ENCODE results near the gene PDK4. TPM values are rescaled to one million over a fixed set of nuclear protein-coding genes. Genes with fewer than 3 reads are reported as not detected.
A peak's percentile ranks its signal among the peaks of the same experiment; 100 is the strongest.
"Not testable (repeated sequence)": the region's sequence is repeated elsewhere in the genome, so short reads cannot be mapped to it uniquely, and the experiment has no call there.

The PDK4 gene
- total RNA-seq, 1 donor from 2014 or later, result 289 TPM

DNA sequence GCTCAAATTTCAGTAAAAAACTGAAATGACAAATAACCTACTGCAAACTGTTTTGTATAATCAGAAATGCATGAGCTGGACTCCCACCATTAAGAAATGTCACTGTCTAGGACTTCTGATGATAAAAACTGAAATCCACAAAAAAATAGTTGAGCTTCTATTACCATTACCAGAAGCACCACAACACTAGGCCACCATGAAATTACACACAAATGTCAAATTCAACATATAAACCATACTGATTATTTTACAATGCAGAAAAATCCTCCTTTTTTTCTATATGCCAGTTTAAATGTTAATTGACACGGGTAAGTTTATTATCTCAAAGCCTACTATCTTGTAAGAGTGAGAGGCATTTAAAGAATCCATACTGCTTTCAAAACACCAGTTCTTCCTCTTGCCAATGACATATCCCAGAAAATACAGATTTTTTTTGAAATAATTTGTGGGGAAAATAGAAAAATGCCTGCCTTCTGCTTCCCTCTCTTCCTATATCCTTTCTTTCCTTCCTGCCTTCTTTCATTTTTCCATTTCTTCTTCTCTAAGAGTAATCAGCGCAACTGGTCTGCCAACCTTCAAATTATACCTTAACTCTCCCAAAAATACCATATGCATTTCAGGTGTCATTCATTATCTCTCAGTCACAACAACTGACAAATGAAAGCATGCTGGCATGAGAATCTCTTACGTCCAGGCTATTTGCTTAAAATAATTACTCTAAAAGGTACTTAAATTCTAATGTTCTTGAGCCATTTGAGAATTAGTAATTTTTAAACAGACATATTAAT, 12.3 kb downstream of the PDK4 start:
- ATAC-seq, result peak; percentile 2
- intact Hi-C loops (cut with micrococcal nuclease), result no loop called here

DNA sequence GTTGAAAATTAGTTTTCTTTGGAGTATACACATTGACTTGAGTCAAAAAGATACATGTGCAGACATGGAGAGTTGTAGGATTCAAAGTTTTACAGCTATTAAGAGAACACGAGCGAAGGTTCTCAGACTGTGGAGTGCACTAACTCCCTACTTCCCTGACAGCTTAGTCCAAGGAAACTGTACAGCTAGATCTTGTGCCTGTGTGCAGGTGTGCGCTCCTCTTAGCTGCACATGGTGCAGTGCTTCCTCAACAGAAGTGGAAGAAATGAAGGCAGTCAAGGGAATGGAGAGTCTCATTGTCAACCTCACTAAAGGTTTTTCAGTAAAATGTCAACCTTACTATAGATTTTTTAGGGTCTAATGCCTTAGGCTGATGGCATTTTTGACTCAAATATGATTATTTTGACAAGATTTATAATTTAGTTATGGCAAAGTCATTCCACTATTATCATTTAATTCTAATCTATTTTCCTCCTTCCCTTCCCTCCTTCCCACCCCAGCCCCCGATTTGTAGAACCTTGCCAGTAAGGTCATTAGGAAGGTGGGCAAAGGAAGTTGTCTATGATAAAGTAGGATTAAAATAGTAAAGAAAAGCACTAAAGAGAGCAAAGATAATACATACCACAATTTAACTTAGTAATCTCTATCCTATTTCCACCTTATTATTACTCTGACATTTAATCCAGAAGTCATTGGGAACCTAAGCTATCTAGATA, 13.6 kb downstream of the PDK4 start:
- DNase-seq, result peak; percentile 35
- intact Hi-C loops (cut with micrococcal nuclease), result no loop called here
- ATAC-seq, result peak; percentile 63

More for the DNA sequence above, 12.3 kb downstream of the PDK4 start:
- DNase-seq, result no peak

DNA sequence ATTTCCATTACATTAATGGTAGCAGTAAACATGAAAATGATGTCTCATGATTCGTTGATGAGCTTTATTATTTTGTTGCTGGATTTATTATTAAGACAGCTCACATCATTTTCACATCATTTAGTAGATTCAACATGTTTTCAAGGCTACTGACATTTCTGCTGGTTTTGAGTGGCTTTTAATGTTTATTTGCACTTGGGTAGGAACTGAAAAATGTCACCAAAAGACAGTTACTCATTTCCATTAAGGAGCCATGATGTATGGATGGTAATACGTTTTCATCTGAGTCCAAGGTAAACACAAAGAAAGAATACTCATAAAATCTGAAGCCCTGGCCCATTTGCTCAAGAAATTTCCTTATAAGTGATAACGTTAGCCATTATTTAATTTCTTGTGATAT, 14.8 kb downstream of the PDK4 start:
- no peak for ATAC-seq
- no peak for DNase-seq
- intact Hi-C loops (cut with micrococcal nuclease), result no loop called here

DNA sequence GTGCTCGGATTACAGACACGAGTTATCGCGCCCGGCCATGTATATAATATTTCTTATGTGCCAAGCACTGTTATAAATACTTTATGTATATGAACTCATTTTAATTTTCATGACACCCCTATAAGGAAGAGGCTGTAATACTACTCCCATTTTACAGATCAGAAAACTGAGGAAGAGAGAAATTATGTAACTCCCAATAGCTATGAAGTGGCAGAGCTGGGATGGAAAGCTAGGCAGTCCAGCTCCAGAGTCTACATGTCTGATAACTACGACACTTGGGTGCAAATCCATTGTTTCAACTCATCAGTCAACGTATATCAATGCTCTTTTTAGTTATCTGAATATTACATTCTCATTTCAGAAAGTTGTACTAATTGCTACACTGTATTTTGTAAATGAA, 17.0 kb downstream of the PDK4 start:
- ATAC-seq, result no peak
- no peak for DNase-seq
- intact Hi-C loops (cut with micrococcal nuclease), result no loop called here

DNA sequence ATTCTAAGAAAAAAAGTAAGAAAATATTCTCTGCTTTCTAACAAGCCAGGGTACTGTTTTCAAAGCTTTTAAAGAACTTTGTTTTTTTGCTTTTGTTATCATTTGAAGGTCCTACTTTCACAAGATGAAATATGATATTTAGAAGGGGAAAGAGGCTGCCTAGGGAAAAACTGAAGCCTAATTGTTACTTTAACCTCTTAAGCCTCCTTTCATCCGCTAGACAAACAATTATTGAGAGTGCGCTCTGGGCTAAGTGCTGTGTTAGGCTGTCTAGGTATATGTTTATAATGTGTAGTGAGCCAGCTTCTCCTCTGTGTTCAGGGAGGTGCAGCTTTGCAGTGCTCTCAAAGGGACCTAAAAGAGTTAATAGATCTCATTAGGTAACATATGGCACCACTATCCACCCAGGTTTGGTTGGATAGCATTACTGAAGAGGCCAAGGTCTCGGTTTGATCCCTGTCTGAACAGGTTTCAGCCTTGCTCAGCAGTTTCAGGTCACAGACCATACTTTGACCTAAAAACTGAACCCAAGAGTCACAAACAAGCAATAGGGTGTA, 17.9 kb downstream of the PDK4 start:
- DNase-seq (no peak), ATAC-seq (no peak)
- intact Hi-C loops (cut with micrococcal nuclease), result no loop called here

DNA sequence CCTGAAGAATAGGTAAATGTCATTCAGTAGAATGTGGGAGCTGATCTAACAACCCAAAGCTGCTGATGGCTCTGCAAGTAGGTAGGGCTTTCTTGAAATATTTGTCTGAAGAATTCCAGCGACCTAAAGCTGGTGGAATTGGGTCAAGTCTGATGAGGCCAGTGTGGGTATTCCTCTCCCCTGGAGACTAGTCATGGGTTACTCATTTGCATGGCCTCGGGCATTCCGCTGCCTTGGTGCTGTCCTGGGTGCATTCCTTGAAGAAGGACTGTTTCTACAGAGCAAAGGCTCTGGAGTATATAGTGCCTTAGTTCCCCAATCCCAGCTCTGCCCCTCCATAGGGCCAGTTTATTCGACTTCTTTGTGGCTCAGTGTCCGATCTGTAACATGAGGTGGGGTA, 19.2 kb downstream of the PDK4 start:
- intact Hi-C loops (cut with micrococcal nuclease), result no loop called here
- no peak for ATAC-seq
- DNase-seq, result no peak

DNA sequence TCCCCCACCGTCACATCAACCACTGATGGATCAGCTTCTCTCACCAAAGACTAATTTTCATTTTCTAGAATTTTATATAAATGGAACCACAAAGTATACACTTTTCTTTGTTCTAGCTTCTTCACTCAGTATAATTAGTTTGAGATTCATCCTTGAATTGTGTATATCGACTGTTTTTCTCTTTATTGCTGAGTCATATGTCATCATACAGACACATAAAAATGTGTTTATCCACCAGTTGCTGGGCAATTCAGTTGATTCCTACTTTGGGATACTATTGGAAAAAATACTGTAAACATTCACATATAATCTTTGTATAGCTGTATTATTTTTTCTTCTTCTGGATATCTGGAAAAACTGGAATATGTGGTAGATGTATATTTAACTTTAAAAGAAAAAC, 26.6 kb downstream of the PDK4 start:
- DNase-seq, result no peak
- no peak for ATAC-seq
- intact Hi-C loops (cut with micrococcal nuclease), result no loop called here

DNA sequence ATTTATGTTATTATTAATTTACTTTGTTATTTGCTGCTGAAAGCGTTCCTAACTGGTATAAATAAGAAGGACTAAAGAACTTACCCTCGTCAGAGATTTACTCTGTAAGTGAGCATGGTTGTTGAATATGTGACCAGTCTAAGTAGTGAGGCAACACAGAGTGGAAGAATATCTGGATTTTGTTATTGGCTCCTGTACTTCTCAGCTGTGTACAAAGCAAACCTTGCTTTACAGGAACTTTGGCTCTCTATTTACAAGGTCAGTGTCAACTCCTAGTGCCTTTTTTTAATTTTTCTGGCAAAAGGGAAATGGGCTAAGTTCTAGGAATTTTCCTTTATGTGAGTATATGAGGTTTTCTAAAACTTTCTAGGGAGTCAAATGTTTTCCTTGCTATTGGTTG, 35.6 kb downstream of the PDK4 start:
- intact Hi-C loops (cut with micrococcal nuclease), result no loop called here
- ATAC-seq (no peak), DNase-seq (no peak)

DNA sequence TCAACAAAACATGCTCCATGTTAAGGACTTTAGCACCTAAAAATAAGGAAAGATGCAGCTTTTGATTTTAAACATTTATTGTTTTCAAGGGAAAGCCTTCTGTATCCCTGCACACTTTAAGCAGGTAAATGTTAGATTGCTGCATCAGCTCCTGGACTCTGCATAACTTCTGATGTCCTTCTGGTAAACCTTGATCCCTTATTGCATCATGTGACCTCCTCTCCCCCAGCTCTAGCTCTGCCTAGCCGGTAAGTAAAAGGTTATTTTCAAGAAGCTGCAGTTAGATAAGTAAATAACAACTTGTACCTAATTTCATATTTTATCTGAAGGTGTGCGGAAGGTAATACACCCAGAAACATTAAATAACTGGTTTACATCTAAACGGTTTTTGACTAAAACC, 37.5 kb downstream of the PDK4 start:
- intact Hi-C loops (cut with micrococcal nuclease), result no loop called here
- ATAC-seq (no peak), DNase-seq (no peak)

DNA sequence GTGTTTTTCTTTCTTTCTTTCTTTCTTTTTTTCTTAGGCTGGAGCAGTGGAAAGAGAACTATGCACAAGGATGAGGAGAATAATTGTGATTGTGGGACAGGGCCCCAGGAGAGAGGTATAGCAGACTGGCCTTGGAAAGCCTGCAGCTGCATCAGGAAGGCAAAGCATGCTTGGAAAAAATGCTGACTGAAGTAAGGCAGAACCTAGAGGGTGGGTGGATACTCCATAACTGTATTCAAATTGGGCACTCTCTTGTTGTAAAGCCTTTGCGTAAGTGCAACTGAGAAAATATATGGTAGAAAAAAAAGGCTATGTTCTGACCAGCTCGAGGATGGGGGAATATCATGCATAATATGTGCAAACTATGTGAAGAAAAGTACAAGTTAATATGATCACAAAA, 39.5 kb downstream of the PDK4 start:
- intact Hi-C loops (cut with micrococcal nuclease), result no loop called here
- no peak for DNase-seq
- ATAC-seq, result no peak

DNA sequence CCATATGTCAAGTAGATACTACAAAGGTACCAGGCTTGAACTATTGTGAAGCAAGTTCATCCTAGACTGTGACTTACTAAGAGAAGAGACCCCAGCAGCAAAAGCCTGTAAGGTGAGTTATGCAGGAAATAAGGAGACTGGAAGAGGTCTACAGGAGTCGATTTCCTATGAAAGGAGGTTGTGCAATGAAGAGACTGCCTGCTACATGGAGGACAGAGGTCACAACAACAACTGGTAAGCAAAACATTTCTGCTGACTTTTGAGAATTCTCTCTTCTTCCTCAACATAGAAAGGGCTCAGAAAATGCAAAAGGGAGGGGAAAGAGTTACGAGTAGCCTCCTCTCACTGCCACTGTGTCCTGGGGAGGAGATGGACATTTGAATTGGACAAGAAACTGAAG, 42.4 kb downstream of the PDK4 start:
- ATAC-seq (no peak), DNase-seq (no peak)
- intact Hi-C loops (cut with micrococcal nuclease), result no loop called here

DNA sequence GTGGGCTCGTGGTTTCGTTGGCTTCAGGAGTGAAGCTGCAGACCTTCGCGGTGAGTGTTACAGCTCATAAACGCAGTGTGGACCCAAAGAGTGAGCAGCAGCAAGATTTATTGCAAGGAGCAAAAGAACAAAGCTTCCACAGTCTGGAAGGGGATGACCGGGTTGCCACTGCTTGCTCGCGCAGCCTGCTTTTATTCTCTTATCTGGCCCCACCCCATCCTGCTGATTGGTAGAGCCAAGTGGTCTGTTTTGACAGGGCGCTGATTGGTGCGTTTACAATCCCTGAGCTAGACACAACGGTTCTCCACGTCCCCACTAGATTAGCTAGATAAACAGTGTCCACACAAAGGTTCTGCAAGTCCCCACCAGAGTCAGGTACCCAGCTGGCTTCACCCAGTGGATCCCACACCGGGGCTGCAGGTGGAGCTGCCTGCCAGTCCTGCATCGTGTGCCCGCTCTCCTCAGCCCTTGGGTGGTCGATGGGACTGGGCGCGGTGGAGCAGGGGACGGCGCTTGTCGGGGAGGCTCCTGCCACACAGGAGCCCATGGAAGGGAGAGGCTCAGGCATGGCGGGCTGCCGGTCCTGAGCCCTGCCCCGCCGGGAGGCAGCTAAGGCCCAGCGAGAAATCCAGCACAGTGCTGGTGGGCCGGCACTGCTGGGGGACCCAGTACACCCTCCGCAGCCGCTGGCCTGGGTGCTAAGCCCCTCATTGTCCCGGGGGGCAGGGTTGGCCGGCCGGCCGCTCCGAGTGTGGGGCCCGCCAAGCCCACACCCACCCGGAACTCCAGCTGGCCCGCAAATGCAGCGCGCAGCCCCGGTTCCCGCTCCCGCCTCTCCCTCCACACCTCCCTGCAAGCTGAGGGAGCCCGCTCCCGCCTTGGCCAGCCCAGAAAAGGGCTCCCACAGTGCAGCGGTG, 44.0 kb downstream of the PDK4 start:
- DNase-seq; intact Hi-C loops (cut with micrococcal nuclease); ATAC-seq: not testable (repeated sequence)

DNA sequence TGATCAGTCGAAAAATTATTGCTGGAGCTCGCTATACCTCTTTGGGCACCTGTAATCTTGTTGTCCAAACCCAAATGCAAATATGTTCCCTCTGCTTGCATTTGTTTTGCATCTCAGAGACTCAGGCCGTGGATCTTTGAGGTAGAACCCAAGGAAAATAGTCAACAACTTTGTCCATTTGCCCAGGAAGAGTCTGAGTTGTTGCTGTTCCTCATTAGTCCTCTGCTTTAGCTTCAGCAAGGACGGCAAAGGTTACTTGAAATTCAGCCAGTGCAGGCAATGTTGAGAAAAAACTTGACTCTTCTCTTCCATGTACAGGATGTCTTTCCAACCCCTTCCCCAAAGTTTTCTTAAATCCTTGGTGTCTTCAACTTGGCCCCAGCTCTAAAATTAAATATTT, 45.8 kb downstream of the PDK4 start:
- intact Hi-C loops (cut with micrococcal nuclease), result no loop called here
- ATAC-seq, result peak; percentile 4
- no peak for DNase-seq

DNA sequence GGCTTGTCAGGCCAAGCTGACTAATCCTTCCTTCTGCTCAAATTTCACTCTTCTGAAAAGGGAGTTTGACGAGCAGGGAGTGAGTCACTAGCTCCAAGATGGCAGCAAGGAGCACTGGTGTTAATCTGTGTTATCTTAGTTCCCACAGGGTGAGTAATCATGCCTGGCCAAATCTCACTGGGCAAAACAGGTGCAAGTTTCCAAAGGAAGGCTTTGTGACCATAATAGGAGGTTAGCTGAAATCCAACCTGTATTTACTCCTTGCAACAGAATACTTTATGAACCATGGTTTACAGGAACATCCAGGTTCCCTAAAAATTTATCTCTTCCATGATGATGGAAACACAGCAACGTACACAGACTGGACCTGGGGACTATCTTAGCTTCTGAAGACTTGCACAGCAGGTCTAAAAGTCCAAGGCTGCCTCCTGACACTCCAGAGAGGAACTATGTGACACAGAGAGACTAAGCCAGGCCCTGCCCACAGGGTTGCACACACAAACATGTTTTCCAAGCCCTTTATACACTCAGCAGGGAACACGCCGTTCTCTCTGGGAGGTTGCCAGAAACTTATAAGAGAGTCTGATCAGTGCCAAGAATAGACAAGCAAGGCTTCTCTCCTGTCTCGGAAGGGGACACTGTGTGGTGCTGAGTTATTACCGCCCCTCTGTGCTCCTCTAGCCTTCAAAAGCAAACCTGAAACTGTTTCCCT, 46.3 kb downstream of the PDK4 start:
- intact Hi-C loops (cut with micrococcal nuclease), result loop anchor here (5.0 kb wide), 2 partner anchors 47 to 132 kb away; partner anchors contain the start of gene PDK4
- ATAC-seq (peak; percentile 97), DNase-seq (peak; percentile 88)

DNA sequence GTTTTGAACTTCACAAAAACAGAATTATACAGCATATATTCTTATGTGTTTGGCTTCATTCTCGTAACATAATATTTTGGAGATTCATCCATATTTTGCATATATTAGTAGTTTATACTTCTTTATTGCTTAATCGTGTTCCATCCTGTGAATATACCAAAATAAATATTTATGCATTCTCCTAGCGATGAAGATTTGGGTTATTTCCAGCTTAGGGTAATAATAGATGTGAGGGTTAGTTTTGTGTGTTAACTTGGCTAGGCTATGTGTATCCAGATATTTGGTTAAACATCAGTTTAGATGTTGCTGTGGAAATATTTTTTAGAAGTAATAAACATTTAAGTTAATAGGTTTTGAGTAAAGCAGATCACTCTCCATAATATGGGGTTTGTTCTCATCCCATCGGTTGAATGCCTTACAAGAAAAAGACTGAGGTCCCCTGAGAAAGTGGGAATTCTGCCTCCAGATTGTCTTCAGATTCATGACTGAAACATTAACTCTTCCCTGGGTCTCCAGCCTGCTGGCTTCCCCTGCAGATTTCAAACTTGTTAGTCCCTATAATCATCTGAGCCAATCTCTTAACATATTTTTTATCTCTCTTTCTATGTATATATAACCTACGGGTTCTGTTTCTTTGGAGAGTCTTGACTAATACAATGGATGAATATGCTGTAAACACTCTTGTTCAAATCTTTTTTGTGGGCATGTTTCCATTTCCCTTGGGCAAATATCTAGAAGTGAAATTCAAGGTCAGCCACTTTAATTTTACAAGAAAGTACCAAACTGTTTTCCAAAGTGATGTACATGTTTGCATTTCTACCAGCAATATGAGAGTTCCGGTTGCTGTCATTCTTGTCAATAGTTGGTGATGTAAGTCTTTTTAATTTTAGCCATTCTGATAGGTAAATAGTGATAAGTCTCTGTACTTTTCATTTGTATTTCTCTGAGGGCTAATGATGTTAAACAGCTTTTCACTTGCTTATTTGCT, 48.7 kb downstream of the PDK4 start:
- DNase-seq, result no peak
- ATAC-seq, result no peak
- intact Hi-C loops (cut with micrococcal nuclease), result loop anchor here (5.0 kb wide), 2 partner anchors 50 to 135 kb away; partner anchors contain the start of gene PDK4

DNA sequence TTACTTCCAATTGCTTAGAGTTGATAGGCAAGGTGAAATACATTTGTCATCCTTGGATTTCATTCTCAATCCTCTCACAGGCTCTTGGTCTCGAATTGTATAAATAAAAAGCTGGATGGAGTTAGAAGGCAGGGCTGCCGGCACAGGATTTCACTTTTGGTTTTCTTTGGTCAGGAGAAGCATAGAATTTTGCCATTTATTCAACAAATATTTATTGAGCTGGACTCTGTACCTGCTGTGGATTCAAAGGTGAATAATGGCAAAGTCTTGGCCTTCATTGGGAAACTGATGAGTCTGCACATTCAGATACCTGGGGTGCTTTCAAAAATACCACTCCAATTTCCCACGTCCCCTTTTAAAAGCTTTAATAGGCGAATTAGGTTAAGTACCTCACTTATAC, 49.7 kb downstream of the PDK4 start:
- ATAC-seq (no peak), DNase-seq (no peak)
- intact Hi-C loops (cut with micrococcal nuclease), result loop anchor here (5.0 kb wide), 2 partner anchors 51 to 136 kb away; partner anchors contain the start of gene PDK4

DNA sequence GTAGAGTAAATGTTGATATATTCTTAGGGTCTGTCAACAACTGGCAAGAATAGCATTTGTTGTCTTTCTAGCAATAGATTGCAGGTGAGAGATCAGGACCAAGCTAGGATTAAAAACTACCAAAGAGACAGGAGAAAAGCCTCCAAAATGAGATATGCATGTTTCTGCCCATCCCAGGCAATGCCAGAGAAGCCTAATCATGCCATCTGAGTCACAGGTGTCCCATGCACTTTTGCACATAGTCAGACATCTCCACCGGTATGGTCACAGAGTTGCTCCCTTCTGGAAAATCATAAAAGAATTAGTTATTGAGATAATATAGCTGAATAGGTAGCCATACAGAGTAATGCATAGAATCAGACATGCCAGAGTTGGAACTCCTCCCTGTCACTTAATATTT, 50.6 kb downstream of the PDK4 start:
- no peak for DNase-seq
- no peak for ATAC-seq
- intact Hi-C loops (cut with micrococcal nuclease), result loop anchor here (5.0 kb wide), 2 partner anchors 52 to 137 kb away; partner anchors contain the start of gene PDK4
